ENCODE measurements around the gene UPK3A. TPM values are rescaled to one million over a fixed set of nuclear protein-coding genes. Genes with fewer than 3 reads are reported as not detected.

The UPK3A gene
- total RNA-seq, result under 1 TPM in 1 of 3 donors, not detected in 2; 0.67 TPM
- long read RNA-seq, donor 1, result 0 reads
- long read RNA-seq, donor 2, partial matches to known transcripts, result 1 of 1 reads
- long read RNA-seq, donor 2, other reads (novel, unspliced or antisense), result 0 of 1 reads

DNA sequence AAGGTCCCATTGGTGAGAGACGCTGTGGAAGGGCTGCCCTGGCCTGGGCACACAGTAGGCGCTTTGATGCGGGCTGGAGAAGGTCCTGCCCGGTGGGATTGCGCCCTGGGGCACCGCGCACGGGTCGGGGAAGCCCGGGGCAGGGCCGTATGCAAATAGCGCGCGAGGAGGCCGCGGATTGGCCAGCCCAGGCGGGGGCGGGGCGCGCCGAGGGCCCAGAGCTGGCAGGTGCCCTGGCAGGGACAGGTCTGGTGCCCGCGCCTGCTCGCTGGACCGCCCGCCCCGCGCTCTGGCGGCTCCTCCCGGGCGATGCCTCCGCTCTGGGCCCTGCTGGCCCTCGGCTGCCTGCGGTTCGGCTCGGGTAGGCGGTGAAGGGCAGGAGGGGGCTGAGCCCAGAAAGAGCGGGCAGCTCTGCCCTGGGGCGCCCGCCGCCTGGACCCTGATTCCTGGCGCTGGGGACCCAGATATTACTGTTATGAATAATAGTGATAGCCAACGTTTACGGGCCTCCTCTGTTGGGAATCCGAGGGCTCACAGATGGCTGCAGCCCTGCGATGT, at the start of gene UPK3A:
Gene UPK3A (plus strand): TSS at position 245 of the 558 bp plus-strand sequence. CDS start 65 bp downstream, at position 310.
- peaks cover 9% of the 10 kb centered on the region for H3K4me1 ChIP-seq (ENCODE audit: low read depth)

GRCh38 chr22:45235101-45235777, 49.5 kb upstream of the UPK3A start:
- Histone ChIP-seq H3K36me3 (ENCODE audit: low read depth) (no peaks in the 10 kb centered on the region), H3K4me3 (no peak overlapping the region), H3K9me3 (no peaks in the 10 kb centered on the region), H3K4me1 (ENCODE audit: low read depth) (peaks cover 14% of the 10 kb centered on the region)
- TF ChIP-seq, protein P1, sequence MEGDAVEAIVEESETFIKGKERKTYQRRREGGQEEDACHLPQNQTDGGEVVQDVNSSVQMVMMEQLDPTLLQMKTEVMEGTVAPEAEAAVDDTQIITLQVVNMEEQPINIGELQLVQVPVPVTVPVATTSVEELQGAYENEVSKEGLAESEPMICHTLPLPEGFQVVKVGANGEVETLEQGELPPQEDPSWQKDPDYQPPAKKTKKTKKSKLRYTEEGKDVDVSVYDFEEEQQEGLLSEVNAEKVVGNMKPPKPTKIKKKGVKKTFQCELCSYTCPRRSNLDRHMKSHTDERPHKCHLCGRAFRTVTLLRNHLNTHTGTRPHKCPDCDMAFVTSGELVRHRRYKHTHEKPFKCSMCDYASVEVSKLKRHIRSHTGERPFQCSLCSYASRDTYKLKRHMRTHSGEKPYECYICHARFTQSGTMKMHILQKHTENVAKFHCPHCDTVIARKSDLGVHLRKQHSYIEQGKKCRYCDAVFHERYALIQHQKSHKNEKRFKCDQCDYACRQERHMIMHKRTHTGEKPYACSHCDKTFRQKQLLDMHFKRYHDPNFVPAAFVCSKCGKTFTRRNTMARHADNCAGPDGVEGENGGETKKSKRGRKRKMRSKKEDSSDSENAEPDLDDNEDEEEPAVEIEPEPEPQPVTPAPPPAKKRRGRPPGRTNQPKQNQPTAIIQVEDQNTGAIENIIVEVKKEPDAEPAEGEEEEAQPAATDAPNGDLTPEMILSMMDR (IDR thresholded peaks at IDR 0.05), result no peak
- intact Hi-C loops (cut with DNase I, micrococcal nuclease), result no loop called here
- peak in 2 of 3 donors; percentile 44 to 66 for DNase-seq
- peak; percentile 45 for ATAC-seq

More for the DNA sequence above, at the start of gene UPK3A:
- no peaks in the 10 kb centered on the region for H3K9me3 ChIP-seq
- TF ChIP-seq, protein P1 (IDR thresholded peaks at IDR 0.05), result no peak
- intact Hi-C loops (cut with DNase I, micrococcal nuclease), result no loop called here
- H3K36me3 ChIP-seq (ENCODE audit: low read depth), result no peaks in the 10 kb centered on the region
- ATAC-seq (peak; percentile 95), DNase-seq (peak; percentile 88 to 91 (median 90))
- H3K4me3 ChIP-seq, result no peak within 1 kb of the TSS

DNA sequence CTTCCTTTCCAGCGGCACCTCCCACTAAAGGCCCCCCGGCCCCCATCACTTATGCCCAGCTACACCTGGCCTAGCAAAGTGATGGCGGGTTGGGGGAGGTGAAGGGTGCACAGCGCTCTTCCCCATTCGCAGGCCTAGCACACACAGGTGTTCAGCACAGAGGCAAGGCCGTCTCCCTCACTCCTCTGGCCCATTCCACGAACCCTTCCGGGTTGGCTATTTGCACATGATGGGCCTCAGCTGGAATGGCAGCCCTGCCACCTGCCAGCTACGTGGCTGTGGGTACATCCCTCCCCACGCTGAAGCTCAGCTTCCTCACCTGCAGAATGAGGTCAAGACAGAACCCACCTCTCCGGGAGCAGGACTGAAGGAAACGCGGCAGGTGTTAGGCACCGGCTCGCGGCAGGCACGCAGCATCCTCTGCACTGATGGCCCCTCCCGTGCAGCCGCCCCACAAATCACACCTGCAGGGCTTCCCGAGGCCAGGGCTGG, 48.9 kb upstream of the UPK3A start:
- ATAC-seq (no peak), DNase-seq (no peak)
- TF ChIP-seq, protein P1 (IDR thresholded peaks at IDR 0.05), result no peak
- H3K4me3 ChIP-seq, result no peak overlapping the region
- no peaks in the 10 kb centered on the region for H3K36me3 ChIP-seq (ENCODE audit: low read depth)
- peaks cover 14% of the 10 kb centered on the region for H3K4me1 ChIP-seq (ENCODE audit: low read depth)
- H3K9me3 ChIP-seq, result no peaks in the 10 kb centered on the region
- intact Hi-C loops (cut with DNase I, micrococcal nuclease), result no loop called here

DNA sequence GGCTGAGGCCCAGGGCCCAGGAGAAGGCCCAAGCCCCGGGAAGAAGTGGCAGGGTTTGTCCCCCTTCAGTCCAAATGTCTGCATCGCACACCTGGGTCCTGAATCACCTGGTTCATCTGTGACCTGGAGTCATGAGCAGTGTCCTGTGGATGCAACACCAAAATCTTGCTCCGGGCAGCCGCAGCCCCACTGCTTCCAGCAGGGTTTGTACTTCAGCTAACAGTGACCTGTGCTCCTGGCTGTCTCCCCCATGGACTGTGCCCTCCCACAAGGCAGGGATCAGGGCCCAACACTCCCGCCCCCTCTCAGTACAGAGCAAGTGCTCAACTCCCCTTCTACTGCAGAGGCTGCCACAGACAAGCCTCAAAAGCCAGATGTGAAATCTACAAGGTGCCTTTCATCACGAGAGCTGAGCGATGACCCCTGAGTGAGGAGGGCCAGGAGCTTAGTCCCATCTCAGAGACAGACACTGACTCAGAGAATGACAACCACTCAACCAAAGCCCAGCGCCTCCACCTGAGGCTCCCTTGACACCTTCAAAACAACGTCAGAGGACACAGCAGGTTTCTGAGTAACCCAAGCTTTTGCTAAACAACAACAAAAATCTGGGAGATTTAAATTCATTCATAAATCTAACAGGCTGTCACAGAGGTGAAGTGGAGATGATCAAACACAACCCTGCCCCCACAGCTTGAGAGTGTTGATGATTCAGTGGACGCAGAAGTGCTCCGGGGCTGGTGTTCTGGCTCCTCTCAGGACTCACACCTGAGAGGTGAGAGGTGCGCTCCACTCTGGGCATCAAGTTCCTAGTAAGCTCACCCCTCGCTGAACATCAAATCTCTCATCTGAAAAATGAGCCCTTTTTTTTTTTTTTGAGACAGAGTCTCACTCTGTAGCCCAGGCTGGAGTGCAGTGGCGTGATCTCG, 47.4 kb upstream of the UPK3A start:
- no peak for DNase-seq
- Histone ChIP-seq H3K4me1 (ENCODE audit: low read depth) (peaks cover 23% of the 10 kb centered on the region), H3K4me3 (no peak overlapping the region), H3K36me3 (ENCODE audit: low read depth) (no peaks in the 10 kb centered on the region), H3K9me3 (no peaks in the 10 kb centered on the region)
- intact Hi-C loops (cut with DNase I, micrococcal nuclease), result no loop called here
- TF ChIP-seq, protein P1 (IDR thresholded peaks at IDR 0.05), result no peak
- no peak for ATAC-seq
